ENCODE results near the gene IFNL2.
"Not testable (repeated sequence)": the region's sequence is repeated elsewhere in the genome, so short reads cannot be mapped to it uniquely, and the experiment has no call there.

IFNL2 gene

DNA sequence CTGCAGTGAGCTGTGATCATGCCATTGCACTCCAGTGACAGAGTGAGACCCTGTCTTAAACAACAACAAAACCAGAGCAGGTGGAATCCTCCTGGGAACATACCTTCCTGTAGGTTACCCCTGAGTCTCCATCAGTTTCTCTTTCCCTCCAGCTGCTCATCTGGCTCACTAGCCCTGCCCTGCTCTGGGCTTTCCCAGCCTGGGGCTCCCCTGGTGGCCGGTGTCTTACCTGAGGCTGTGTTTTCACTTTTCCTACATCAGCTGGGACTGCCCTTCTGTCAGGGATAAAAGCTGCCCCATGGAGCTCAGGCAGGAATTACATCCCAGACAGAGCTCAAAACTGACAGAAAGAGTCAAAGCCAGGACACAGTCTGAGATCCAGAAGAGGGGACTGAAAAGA lies at the start of gene IFNL2:
TSS of gene IFNL2 (plus strand) at position 312 of the 400 bp plus-strand sequence. CDS start 173 bp downstream, outside the sequence.
- DNase-seq, result not testable (repeated sequence)

DNA sequence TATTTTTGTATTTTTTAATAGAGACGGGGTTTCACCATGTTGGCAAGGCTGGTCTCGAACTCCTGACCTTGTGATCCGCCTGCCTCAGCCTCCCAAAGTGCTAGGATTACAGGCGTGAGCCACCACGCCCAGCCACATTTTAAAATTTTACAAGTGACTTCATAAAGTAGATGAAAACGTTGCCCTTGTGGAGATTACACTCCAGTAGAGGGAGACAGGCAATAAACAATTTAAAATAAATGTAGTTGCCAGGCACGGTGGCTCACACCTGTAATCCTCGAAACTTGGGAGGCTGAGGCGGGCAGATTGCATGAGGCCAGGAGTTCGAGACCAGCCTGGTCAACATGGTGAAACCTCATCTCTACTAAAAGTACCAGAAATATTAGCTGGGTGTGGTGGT lies 49.1 kb upstream of the IFNL2 start:
- not testable (repeated sequence) for DNase-seq

DNA sequence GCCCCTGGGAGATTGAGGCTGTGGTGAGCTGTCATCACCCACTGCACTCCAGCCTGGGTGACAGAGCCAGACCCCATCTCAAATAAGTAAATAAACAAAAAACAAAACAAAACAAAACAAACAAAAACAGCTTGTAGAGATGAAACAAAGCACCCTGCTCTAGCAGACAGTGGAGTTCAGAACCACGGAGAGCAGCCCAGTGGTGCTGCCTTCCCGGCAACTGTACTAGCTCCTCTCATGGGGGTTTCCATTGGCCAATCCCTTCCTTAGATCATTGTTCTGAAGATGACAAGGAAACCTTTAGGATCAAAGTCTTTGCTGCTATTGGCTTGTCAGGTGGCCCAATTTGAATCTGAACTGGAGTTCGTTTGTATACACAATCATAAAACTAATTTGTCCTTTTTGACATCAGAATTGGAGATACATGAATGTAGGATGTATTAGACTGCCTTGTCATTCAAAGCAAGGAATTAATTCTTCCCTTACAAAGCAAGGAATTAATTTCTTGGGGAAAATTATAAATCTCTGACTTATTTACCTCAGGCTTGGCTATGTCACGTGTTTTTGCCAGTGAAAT lies 44.4 kb upstream of the IFNL2 start:
- DNase-seq, result no peak

DNA sequence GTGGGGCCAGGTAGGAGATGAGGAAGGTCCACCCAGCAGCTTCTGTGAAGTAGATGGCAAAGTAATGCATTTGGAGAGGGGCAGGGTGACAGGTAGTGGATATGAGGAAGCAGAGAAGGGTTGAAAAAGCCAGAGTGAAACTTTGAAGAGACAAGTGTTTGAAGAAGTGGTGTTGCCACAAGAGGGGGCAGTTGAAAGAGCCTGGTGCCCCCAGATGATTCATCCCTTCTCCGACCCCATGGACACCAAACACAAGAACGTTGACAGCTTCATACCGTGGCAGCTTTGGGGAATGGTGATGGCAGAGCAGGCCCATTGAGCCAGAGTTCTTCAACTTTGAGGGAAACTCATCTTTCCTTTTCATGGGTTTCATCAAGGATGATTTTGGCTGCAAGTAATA lies 43.3 kb upstream of the IFNL2 start:
- DNase-seq, result no peak

DNA sequence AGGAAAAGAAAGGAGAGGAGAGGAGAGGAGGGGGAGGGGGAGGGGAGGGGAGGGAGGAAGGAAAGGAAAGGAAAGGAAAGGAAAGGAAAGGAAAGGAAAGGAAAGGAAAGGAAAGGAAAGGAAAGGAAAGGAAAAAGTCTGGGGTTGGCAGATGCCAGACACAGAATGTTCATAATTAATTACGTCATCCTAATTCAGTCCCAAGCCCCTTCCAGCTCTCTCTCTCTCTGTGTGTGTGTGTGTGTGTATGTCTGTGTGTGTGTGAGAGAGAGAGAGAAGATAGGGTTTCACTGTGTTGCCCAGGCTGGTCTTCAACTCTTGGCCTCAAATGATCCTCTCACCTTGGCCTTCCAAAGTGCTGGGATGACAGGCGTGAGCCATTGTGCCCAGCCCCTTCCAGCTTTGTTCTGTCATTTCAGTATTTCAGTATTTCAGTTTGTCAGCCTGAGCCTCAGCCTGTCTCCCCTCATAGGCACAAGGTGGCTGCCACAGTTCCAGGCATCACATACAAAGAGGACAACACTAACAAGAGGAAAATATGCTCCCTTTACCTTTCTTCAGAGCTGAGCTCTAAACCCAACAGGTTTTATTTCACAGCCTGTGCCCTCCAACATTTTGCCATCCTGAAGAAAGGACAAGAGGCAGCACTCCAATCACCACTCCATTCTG lies 38.0 kb upstream of the IFNL2 start:
- no peak for DNase-seq

DNA sequence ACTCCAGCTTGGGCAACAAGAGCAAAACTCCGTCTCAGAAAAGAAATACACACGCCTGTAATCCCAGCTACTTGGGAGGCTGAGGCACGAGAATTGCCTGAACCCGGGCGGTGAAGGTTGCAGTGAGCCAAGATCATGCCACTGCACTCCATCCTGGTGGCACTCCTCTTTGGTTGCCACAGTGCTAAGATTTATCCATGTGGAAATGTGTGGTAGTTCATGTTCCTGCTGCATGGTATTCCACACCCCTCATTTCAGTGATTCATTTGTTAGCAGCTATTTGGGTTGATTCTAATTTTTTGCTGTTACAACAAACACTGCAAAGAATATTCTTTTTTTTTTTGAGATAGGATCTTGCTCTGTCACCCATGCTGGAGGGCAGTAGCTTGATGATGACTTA lies 35.5 kb upstream of the IFNL2 start:
- no peak for DNase-seq

DNA sequence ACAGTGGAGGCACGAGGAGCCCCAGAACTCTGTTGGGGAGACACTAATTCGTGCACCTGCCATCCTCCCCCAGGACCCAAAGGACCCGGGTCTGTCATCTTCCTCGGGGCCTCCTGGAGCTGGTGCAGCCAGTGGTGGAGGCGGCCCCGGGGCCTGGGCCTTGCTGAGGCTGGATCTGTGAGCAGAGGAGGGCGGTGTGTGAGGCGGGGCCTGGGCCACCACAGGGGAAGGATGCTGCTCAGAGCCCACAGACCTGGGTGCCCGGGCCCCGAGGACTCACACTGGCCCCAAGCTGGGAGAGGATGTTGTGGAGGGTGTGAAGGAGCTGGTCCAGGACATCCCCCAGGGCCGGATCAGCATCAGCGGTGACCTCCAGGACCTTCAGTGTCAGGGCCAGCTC lies 31.7 kb upstream of the IFNL2 start:
- peak; percentile 13 for DNase-seq

DNA sequence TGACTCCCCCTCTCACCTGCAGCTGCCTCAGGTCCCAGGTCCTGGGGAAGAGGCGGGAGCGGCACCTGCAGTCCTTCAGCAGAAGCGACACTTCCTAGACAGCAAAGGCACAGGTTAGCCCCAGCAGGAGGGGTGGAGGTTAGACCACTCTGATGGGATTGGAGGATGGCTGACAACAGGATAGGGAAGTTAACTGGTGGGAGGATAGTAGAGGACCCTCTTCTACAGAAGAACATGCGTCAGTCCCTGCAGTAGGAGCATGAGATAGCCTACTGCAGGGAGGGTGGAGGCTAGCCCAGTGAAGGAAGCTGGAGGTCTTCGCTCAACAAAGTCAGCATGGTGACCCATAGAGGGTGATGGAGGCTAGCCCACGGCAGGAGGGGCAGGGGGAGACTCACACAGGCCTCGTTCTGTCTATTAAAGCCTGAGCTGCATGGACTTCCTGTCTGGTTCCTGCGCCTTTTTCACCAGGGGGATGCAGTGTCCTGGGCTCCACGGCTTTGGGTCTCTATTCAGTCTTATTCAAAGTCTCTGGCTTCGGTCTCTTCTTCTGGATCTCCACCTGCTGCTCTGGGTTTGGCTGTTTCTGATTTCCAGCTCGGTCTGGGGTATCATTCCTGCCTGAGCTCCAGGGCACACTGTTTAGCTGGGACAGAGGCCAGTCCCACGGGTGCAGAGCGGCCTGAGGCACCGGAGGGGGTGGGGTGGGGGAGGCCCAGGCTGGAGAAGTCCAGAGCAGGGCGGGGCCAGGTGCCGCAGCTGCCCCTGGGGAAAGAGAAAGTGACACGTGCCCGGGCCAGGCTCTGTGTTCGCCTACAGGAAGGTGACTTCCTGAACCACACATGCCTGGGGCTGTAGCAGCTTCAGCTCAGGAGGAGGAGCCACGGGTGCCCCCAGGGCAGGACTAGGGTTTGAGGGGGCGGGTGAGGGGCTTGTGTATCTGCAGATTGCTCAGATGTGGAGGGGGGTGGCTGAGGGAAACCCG lies 30.7 kb upstream of the IFNL2 start:
- peak; percentile 51 for DNase-seq

DNA sequence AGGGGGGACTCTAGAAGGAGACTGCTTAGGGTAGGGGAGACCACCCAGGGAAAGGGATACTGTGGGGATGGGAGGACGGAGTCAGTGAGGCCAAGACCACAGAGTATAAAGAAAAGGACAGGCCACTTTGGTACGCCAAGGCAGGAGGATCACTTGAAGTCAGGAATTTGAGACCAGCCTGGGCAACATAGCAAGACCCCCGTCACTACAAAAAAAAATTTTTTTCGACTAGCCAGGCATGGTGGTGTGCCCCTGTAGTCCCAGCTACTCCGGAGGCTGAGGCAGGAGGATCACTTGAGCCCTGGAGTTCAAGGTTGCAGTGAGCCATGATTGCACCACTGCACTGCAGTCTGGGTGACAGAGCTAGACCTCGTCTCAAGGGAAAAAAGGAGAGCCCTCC lies 30.0 kb upstream of the IFNL2 start:
- DNase-seq, result no peak

DNA sequence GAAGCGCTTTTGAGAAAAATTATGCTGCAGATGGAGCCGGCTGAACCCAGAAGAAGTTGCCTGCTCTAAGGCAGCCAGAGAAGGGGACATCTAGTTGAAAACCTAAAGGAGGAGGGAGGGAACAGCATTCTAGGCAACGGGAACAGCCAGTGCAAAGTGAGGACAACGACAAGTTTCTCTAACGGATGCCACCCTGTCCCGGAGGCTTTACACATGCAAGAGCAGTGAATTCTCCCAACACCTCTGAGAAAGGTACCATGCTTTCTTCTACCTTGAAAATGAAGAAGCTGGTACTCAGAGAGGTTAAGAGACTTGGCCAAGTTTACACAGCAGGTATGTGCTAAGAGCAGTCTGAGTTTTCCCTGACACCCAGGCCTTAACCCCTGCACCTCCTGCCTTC lies 29.3 kb upstream of the IFNL2 start:
- no peak for DNase-seq

DNA sequence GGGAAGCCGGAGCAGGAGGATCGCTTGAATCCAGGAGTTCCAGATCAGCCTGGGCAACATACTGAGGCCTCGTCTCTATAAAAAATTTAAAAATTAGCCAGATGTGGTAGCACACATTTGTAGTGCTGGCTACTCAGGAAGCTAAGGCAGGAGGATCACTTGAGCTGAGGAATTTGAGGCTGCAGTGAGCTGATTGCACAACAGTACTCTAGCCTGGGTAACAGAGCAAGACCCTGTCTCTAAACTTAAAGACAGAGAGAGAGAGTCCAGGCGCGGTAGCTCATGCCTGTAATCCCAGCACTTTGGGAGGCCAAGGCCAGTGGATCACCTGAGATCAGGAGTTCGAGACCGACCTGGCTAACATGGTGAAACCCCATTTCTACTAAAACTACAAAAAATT lies 27.8 kb upstream of the IFNL2 start:
- no peak for DNase-seq

DNA sequence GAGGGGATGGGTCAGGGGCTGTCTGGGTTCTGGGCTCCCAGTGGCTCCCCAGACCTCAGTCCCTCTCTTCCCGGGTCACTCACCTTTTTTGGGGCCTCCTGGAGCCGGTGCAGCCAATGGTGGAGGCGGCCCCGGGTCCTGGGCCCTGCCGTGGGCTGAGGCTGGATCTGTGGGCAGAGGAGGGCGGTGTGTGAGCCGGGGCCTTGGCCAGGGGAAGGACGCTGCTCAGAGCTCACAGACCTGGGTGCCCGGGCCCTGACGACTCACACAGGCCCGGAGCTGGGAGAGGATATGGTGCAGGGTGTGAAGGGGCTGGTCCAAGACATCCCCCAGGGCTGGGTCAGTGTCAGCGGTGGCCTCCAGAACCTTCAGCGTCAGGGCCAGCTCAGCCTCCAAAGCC lies 24.5 kb upstream of the IFNL2 start:
- DNase-seq, result not testable (repeated sequence)

DNA sequence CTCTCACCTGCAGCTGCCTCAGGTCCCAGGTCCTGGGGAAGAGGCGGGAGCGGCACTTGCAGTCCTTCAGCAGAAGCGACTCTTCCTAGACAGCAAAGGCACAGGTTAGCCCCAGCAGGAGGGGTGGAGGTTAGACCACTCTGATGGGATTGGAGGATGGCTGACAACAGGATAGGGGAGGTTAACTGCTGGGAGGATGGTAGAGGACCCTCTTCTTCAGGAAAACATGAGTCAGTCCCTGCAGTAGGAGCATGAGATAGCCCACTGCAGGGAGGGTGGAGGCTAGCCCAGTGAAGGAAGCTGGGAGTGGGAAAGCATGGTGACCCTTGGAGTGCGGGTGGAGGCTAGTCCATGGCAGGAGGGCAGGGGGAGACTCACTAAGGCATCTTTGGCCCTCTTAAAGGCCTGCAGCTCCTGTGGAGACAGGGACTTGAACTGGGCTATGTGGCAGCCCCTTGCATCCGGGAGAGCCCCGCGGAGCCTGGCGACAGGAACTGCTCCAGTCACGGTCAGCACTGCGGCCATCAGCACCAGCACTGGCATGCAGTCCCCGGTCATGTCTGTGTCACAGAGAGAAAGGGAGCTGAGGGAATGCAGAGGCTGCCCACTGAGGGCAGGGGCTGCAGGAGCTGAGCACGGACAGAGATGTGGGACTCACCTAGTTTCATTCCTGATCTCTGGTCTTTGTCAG lies 23.6 kb upstream of the IFNL2 start, which contains the start of gene IFNL3:
TSS of gene IFNL3 (minus strand) at position 597 of the 691 bp plus-strand sequence. CDS start at position 558, 39 bp downstream.
- DNase-seq, result not testable (repeated sequence)

DNA sequence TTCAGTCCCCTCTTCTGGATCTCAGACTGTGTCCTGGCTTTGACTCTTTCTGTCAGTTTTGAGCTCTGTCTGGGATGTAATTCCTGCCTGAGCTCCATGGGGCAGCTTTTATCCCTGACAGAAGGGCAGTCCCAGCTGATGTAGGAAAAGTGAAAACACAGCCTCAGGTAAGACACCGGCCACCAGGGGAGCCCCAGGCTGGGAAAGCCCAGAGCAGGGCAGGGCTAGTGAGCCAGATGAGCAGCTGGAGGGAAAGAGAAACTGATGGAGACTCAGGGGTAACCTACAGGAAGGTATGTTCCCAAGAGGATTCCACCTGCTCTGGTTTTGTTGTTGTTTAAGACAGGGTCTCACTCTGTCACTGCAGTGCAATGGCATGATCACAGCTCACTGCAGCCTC lies 23.0 kb upstream of the IFNL2 start:
- DNase-seq, result not testable (repeated sequence)

DNA sequence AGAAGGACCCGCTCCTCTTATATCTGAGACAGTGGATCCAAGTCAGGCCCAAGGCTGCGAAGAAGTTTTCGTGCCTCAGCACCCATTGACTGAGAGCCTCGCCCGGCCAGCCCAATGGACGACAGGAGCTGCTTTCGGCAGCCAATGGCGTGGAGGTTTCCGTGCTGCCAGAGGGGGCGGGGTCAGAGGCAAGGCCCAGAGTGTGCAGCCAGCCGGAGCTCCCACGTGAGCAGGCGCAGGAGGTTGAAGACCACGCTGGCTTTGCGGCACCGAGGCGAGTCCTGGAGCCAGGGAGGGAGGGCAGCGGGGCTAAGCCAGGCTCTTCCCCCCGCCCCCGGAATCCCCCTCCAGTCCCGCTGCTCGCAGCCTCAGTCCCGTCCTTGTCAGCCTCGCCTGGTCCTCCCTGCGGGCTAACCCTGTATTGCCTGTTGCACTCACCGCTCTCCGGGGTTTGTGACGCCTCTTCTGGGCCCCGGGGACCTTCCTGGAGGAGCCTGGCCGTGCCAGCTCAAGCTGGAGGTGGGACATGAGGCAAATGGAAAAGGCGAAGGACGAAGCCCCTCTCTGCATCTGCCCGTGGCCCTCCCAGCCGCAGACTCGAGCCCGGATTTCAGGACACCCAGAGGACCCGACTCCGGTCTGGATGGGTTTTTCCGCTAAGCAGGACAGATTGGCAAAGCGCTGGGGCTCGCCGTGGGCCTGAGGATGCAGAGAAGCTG lies 21.1 kb upstream of the IFNL2 start:
- peak; percentile 32 for DNase-seq

DNA sequence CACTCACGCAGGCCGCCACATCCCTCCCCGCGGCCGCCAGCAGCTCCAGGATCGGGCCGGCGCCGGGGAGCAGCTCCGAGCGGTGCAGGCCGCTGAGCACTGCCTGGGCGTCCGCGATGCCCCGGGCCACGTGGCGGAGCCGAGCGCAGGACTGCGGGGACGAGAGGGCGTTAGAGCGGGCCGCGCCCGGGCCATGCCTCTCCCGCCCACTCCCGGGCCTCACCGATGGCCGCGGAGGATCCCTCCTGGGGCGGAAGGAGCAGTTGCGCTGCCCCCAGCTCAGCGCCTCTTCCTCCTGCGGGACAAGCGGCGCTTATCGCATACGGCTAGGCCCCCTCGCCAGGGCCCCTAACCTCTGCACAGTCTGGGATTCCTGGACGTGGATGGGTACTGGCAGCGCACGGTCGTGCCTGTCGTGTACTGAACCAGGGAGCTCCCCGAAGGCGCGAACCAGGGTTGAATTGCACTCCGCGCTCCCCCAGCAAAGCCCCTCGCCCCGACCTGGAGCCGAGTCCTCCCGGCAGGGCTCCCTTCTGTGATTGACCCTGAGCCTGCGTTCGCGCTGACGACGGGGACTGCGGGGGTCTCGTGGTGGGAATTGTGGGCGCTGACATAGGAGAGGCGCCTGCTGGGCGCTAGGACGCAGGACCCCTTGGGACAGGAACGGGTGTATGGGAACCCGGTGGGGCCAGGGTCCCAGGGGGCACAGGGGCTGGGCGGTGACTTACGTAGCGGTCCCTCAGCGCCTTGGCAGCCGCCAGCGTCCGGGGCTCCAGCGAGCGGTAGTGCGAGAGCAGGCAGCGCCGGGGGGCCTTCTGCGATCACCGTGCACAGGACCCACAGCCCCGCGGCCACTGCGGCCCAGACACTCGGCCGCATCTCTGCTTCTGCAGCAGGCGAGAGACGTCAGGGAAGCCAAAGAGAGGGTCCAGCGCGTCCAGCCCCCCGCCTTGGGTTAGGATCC lies 20.2 kb upstream of the IFNL2 start:
- DNase-seq, result no peak

DNA sequence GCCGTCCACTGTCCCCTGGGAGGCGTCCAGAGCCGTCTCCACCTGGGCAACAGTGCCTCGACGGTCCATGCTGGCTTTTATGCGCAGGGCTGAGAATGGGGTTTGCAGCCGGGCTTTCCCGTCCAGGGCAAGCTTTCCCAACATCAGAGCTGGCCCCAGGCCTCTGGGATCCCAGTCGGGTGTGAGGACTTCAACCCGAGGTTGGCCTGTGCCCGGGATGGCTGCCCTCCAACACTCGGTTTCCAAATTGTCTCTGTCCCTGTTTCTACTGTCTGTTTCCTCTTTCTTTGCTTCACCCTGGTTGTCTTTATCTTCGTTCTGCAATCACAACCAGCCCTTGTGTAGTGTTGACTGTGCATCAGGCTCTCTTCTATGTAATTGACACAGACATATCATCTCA lies 19.4 kb upstream of the IFNL2 start, which contains the start of gene IFNL4:
TSS of gene IFNL4 (minus strand) at position 51 of the 400 bp plus-strand sequence.
- no peak for DNase-seq

DNA sequence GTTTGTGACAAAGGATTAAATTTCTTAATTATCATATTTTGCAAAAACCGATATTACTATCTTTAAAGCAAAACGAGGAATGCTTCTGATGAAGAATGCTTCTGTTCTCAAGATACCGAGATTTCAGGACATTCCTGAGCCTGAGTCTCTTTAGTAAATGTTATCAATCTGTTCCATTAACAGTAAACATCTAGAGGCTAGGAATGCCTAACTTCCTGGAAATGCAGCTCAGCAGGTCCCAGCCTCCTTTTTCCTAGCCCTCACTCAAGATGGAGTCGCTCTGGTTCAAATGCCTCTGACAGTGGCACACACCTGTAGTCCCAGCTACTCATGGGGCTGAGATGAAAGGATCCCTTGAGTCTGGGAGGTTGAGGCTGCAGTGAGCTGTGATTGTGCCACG lies 17.1 kb upstream of the IFNL2 start:
- DNase-seq, result no peak

DNA sequence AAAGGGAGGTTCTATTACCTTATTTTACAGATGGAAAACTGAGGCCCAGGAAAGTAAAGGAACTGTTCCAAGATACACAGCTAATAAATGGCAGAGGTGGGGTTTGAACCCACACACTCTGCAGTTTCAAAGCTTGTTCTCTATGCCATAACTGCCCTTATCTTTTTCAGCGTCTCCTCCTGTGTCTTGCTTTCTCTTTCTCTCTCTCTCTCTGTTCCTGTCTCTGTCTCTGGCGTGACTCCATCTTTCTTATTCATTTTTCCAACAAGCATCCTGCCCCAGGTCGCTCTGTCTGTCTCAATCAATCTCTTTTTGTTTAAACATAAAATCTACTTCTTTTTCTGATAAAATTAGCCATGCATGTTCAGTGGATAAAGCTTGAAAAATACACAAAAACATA lies 16.4 kb upstream of the IFNL2 start:
- no peak for DNase-seq

DNA sequence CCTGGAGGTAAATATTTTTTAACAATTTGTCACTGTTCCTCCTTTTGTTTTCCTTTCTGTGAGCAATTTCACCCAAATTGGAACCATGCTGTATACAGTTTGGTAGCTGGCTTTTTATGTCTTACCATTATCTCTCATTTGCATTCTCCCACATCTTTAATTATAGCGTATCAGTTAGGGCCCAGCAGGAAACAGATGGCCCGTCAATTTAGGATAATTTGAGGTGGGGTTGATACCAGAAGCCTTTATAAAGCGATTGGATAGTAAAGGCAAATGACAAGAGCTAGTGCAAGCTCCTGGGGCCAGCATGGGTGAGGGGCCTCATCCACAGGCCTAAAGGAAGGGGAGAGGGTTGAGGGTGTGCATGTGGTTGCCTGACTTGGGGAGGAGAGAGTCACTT lies 15.7 kb upstream of the IFNL2 start:
- DNase-seq, result no peak

Measured in stimulated activated CD4-positive, alpha-beta T cell treated with anti-CD3 and anti-CD28 coated beads, Interleukin-4, amount 100 ng/mL, for 24 hours (primary cell).